Stimulated activated CD4-positive, alpha-beta T cell treated with anti-CD3 and anti-CD28 coated beads, Interleukin-1b, Interleukin-23, amount 100 ng/mL, for 24 hours (primary cell): ENCODE measurements around the gene CABLES1.
"Not testable (repeated sequence)": the region's sequence is repeated elsewhere in the genome, so short reads cannot be mapped to it uniquely, and the experiment has no call there.

ENCODE experiments used
- DNase-seq, 4 experiments: peaks; one replicate each; pipeline ENCODE4 v3.0.0-alpha.2; 2020; ENCODE audit warnings: low read depth in 4 of 4, low spot score in 1 of 4

Gene CABLES1

GRCh38 chr18:23281626-23282436 is 146.5 kb downstream of the CABLES1 start:
- no peak for DNase-seq

GRCh38 chr18:23282437-23282781 is 147.1 kb downstream of the CABLES1 start:
- DNase-seq, result no peak

- DNase-seq, result peak in 1 of 4 experiments; percentile 19
Measured at GRCh38 chr18:23283916-23284430, 148.7 kb downstream of the CABLES1 start.

GRCh38 chr18:23284629-23285028 is 149.3 kb downstream of the CABLES1 start:
- DNase-seq, result peak in 1 of 4 experiments; percentile 10

- not testable (repeated sequence) for DNase-seq
Measured at GRCh38 chr18:23285581-23285980, 150.3 kb downstream of the CABLES1 start.

- no peak for DNase-seq
Measured at GRCh38 chr18:23291456-23292205, 156.3 kb downstream of the CABLES1 start.

DNA sequence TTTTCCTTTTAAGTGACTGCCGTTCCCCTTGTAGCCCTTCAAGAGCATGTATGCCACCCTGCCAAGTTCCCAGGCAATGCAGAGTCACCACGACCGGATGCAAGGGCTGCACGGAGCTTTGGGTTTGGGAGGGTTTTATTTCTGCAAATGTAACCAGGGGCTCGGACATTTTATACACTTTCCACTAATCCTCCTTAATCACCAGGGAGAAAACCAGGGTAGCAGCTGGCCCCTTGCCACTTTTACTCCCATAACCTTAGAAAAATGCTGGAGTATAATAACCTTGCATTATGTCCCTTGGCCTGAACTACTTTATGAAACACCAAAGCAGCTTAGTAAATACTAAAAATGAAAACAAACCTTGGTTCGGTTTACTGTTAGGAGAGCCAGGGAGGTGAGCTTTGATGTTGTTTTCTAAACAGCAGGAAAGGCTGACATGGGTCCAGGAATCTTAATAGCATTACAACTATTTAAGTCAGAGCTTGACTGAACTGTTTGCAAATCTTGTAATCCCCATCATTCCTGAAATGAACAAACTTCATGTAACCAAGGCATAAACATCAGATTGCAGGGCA is 165.0 kb downstream of the CABLES1 start:
- DNase-seq, result no peak

DNA sequence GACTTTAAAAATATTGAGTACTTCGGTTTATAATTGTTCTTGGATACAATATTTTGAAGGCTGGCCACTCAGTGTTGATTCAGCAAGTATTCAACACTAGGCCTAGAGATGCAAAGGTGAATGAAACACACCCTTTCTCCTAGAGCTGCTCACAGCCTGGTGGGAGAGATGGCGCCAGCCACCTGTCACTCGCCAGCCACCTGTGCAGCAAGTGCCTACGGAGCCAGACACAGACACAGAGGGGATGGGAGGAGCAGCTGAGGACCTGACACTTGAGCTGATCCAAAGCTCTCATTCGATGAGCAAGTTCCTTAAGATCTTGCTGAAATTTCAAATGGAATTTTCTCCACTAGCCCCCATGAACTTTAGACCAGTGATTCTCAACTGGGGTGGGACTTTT is 166.7 kb downstream of the CABLES1 start:
- no peak for DNase-seq

GRCh38 chr18:23302511-23302850 is 167.2 kb downstream of the CABLES1 start:
- DNase-seq, result no peak

DNA sequence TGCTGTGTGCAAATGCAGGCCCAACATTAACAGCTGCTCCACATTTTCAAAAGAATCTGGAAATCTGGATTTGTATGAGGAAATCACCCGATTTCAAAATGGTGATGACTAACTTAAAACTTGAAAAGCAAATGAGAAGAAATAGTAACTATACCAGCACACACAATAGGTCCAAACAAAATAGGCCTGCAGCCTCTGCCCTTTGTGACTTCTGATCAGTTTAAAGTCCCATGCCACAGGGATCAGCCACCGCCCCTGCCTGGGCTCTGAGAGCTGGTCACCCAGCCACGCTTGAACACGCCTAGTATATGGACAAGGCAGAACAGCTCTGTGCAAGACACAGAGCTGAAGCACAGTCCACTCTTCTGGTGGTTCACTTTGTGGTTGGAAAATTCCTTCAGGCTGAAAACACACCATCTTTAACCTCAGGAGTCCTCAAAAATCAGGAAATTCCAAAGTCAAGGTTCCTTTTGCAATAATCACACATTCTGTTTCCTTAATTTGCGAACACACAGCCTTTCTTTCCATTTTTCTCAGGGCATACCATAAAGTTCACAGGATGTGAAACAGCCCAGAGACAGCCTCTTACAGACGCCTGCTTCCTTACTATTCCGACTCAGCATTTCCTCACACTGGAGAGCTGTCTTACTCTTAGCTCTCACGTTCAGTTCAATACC is 167.7 kb downstream of the CABLES1 start:
- no peak for DNase-seq

GRCh38 chr18:23306822-23307221 is 171.5 kb downstream of the CABLES1 start:
- no peak for DNase-seq

- DNase-seq, result no peak
Measured at GRCh38 chr18:23307567-23308295, 172.4 kb downstream of the CABLES1 start.
